HCT116 (cell line): ENCODE measurements around the gene ASXL2. TPM values are rescaled to one million over a fixed set of nuclear protein-coding genes. Genes with fewer than 3 reads are reported as not detected.

ENCODE experiments used
- ATAC-seq: fragments of 200-7000 bp; cut with Tn5 transposase; 2 replicates; pipeline ENCODE4 v1.9.1; 2020; ENCODE audit warnings: mild to moderate bottlenecking, moderate library complexity
- BruUV-seq: library from RNA; stranded (reverse); fragments of 400-500 nt; replicated peaks from 2 replicates; lab custom pipeline; 2021; lab: Mats Ljungman, UMichigan
- CTCF ChIA-PET: fragments of 300-600 bp; sonication (Branson Sonifier 250); formaldehyde crosslinking; loops from one replicate; lab custom pipeline; 2021; ENCODE audit warnings: antibody characterized with exemption; lab: Charles Lee
- POLR2A ChIA-PET: fragments of 300-600, 350-600 bp; sonication (Branson Sonifier 250); formaldehyde crosslinking; loops from one replicate; lab custom pipeline; 2021; ENCODE audit warnings: antibody characterized with exemption; lab: Charles Lee
- RAD21 ChIA-PET, 2 experiments: fragments of 300-600 bp; sonication (Branson Sonifier 250); formaldehyde crosslinking; loops; one replicate each; lab custom pipeline; 2023; ENCODE audit warnings: low total read pairs in 2 of 2; ENCODE audit not compliant: uncharacterized antibody in 2 of 2, unreplicated experiment in 2 of 2, low non-redundant PET in 1 of 2; lab: Charles Lee
- DNase-seq: peaks from one replicate; pipeline ENCODE4 v3.0.0-alpha.2; 2010; ENCODE audit warnings: low read depth, low spot score
- H2AFZ ChIP-seq: fragments of 200-600 bp; shearing (Covaris generic), sonication (generic); 2 replicates; pipeline ENCODE4 v1.6.1; 2017; ENCODE audit warnings: low read depth, mixed run types, mixed read lengths, antibody characterized with exemption, low read length; ENCODE audit not compliant: poor library complexity, severe bottlenecking
- H3K27ac ChIP-seq: 2 replicates; pipeline ENCODE4 v1.5.1; 2012; ENCODE audit warnings: low read depth, low read length
- H3K27me3 ChIP-seq: fragments of 200-600 bp; sonication (generic); 2 replicates; pipeline ENCODE4 v1.6.1; 2016; ENCODE audit warnings: mixed run types, low read length, mixed read lengths; ENCODE audit not compliant: insufficient read depth
- H3K36me3 ChIP-seq, 2 experiments: fragments of 200-500 bp in 1 of 2; fragments of 200-600 bp in 1 of 2; sonication (Bioruptor generic) in 1 of 2; sonication (generic) in 1 of 2; 2 replicates each; pipeline versions ENCODE4 v1.5.1 to v1.6.1; 2014 to 2016; ENCODE audit warnings: low read length in 2 of 2, inconsistent platforms in 1 of 2, mixed read lengths in 1 of 2, mixed run types in 1 of 2; ENCODE audit not compliant: insufficient read depth in 2 of 2, control insufficient read depth in 1 of 2
- H3K4me1 ChIP-seq, 2 experiments: fragments of 200-600 bp in 1 of 2; sonication (generic) in 1 of 2; 2 replicates each; pipeline versions ENCODE4 v1.5.1 to v1.6.1; 2012 to 2017; ENCODE audit warnings: low read length in 2 of 2, inconsistent platforms in 1 of 2, mild to moderate bottlenecking in 1 of 2, mixed read lengths in 1 of 2, mixed run types in 1 of 2, moderate library complexity in 1 of 2; ENCODE audit not compliant: insufficient read depth in 2 of 2, control insufficient read depth in 1 of 2
- H3K4me2 ChIP-seq: fragments of 200-600 bp; sonication (generic); 2 replicates; pipeline ENCODE4 v1.6.1; 2017; ENCODE audit warnings: mixed run types, low read length, mixed read lengths
- H3K4me3 ChIP-seq, 2 experiments: fragments of 200-600 bp in 1 of 2; sonication (generic) in 1 of 2; replicated peaks in 1 of 2; 2 replicates each; pipeline ENCODE4 v1.5.1; 2011 to 2016; ENCODE audit warnings: low read length in 2 of 2, control low read depth in 1 of 2, low read depth in 1 of 2, mild to moderate bottlenecking in 1 of 2, mixed read lengths in 1 of 2, mixed run types in 1 of 2
- H3K79me2 ChIP-seq: fragments of 200-600 bp; sonication (generic); 2 replicates; pipeline ENCODE4 v1.6.1; 2017; ENCODE audit warnings: mild to moderate bottlenecking, mixed run types, low read length, moderate library complexity, mixed read lengths; ENCODE audit not compliant: insufficient read depth
- H3K9ac ChIP-seq: fragments of 200-600 bp; sonication (generic); 2 replicates; pipeline ENCODE4 v1.6.1; 2016; ENCODE audit warnings: low read length, mixed read lengths
- H3K9me2 ChIP-seq: fragments of 200-600 bp; sonication (generic), shearing (Covaris generic); 2 replicates; pipeline ENCODE4 v1.6.1; 2017; ENCODE audit warnings: mixed run types, mild to moderate bottlenecking, moderate library complexity; ENCODE audit not compliant: insufficient read depth
- H3K9me3 ChIP-seq, 2 experiments: fragments of 200-500 bp in 1 of 2; fragments of 200-600 bp in 1 of 2; sonication (Bioruptor generic) in 1 of 2; sonication (generic) in 1 of 2; 2 replicates each; pipeline ENCODE4 v1.6.1; 2014 to 2017; ENCODE audit warnings: low read length in 2 of 2, mixed read lengths in 2 of 2, inconsistent platforms in 1 of 2, low read depth in 1 of 2, mild to moderate bottlenecking in 1 of 2, mixed run types in 1 of 2, moderate library complexity in 1 of 2; ENCODE audit not compliant: control insufficient read depth in 1 of 2, insufficient read depth in 1 of 2
- H4K20me1 ChIP-seq: fragments of 200-600 bp; sonication (generic), shearing (Covaris generic); 2 replicates; pipeline ENCODE4 v1.6.1; 2017; ENCODE audit warnings: mixed run types, mild to moderate bottlenecking, moderate library complexity; ENCODE audit not compliant: insufficient read depth
- CEBPB ChIP-seq: IDR thresholded peaks from 2 replicates; pipeline ENCODE4 v1.6.1; 2012; ENCODE audit warnings: low read depth
- ELF1 ChIP-seq: IDR thresholded peaks from 2 replicates; pipeline ENCODE4 v1.6.1; 2012; ENCODE audit warnings: low read depth, borderline replicate concordance
- EZH2phosphoT487 ChIP-seq: fragments of 200-600 bp; IDR thresholded peaks from 2 replicates; pipeline ENCODE4 v1.6.1; 2018; ENCODE audit warnings: antibody characterized with exemption, borderline replicate concordance
- POLR2AphosphoS5 ChIP-seq: IDR thresholded peaks from 2 replicates; pipeline ENCODE4 v1.6.1; 2011; ENCODE audit warnings: mild to moderate bottlenecking, low read depth, low read length, moderate library complexity
- SIN3A ChIP-seq: IDR thresholded peaks from 2 replicates; pipeline ENCODE4 v1.6.1; 2012; ENCODE audit warnings: low read depth
- TCF7L2 ChIP-seq: IDR thresholded peaks from 2 replicates; pipeline ENCODE4 v1.7.0; 2011; ENCODE audit warnings: borderline replicate concordance, inconsistent platforms; ENCODE audit not compliant: insufficient read depth, insufficient read length; ENCODE audit errors: extremely low read depth
- YY1 ChIP-seq: IDR thresholded peaks from 2 replicates; pipeline ENCODE4 v1.6.1; 2011; ENCODE audit warnings: low read length, low read depth, moderate library complexity, mild to moderate bottlenecking; ENCODE audit not compliant: insufficient replicate concordance; ENCODE audit errors: extremely low read depth
- ZFX ChIP-seq: fragments of 450-650 bp; IDR thresholded peaks from 2 replicates; pipeline ENCODE4 v1.6.1; 2017
- intact Hi-C: fragments of 100-400 bp; cut with micrococcal nuclease; formaldehyde crosslinking; loops from 2 replicates; pipeline ENCODE4 v1.10.0; 2022
- total RNA-seq: library from RNA; stranded (reverse); gene quantifications from one replicate; pipeline ENCODE4 v1.2.1, GENCODE V29; 2021; ENCODE audit not compliant: unreplicated experiment
- TF ChIP-seq, protein P1 (sequence below): IDR thresholded peaks from 2 replicates; pipeline ENCODE4 v1.6.1; 2012
- TF ChIP-seq, protein P2 (sequence below): IDR thresholded peaks from 2 replicates; pipeline ENCODE4 v1.6.1; 2011; ENCODE audit warnings: mild to moderate bottlenecking, low read length, moderate library complexity; ENCODE audit not compliant: insufficient replicate concordance; ENCODE audit errors: extremely low read depth

The ASXL2 gene
- total RNA-seq, 1 experiment from 2014 or later: 29.2 TPM

DNA sequence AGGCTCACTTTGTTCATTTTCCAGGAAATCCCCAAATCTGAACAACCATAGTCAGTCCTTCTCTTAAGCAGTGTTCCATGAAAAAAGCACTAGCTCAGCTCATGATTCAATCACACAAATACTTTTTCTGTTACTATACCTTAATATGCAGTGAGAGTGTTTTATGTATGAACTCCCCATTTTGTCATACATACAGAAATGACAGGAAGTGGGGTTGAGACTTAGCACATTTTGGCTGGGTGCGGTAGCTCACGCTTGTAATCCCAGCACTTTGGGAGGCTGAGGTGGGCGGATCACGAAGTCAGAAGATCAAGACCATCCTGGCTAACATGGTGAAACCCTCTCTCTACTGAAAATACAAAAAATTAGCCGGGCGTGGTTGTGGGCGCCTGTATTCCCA is 149.7 kb downstream of the ASXL2 start:
- POLR2A ChIA-PET: no interaction called here
- H3K9ac ChIP-seq: no peak overlapping the region
- no peaks in the 10 kb centered on the region for H3K9me2 ChIP-seq
- RAD21 ChIA-PET: no interaction called here
- no peak for DNase-seq
- CTCF ChIA-PET: no interaction called here
- H3K4me1 ChIP-seq: no peaks in the 10 kb centered on the region
- H3K27ac ChIP-seq: no peak overlapping the region
- no peak overlapping the region for H2AFZ ChIP-seq
- H3K9me3 ChIP-seq: no peaks in the 10 kb centered on the region
- no TSS peak for BruUV-seq
- H3K36me3 ChIP-seq: no peaks in the 10 kb centered on the region
- no peak overlapping the region for H3K4me2 ChIP-seq
- no peaks in the 10 kb centered on the region for H4K20me1 ChIP-seq
- no peak for ATAC-seq
- intact Hi-C loops: no loop called here
- no peak overlapping the region for H3K4me3 ChIP-seq
- TF ChIP-seq EZH2phosphoT487 (no peak), SIN3A (no peak), POLR2AphosphoS5 (no peak), CEBPB (no peak), TCF7L2 (no peak), ELF1 (no peak), ZFX (no peak), YY1 (no peak)
- TF ChIP-seq, protein P1, sequence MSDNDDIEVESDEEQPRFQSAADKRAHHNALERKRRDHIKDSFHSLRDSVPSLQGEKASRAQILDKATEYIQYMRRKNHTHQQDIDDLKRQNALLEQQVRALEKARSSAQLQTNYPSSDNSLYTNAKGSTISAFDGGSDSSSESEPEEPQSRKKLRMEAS: no peak
- TF ChIP-seq, protein P2, sequence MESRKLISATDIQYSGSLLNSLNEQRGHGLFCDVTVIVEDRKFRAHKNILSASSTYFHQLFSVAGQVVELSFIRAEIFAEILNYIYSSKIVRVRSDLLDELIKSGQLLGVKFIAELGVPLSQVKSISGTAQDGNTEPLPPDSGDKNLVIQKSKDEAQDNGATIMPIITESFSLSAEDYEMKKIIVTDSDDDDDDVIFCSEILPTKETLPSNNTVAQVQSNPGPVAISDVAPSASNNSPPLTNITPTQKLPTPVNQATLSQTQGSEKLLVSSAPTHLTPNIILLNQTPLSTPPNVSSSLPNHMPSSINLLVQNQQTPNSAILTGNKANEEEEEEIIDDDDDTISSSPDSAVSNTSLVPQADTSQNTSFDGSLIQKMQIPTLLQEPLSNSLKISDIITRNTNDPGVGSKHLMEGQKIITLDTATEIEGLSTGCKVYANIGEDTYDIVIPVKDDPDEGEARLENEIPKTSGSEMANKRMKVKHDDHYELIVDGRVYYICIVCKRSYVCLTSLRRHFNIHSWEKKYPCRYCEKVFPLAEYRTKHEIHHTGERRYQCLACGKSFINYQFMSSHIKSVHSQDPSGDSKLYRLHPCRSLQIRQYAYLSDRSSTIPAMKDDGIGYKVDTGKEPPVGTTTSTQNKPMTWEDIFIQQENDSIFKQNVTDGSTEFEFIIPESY: no peak
- TF ChIP-seq, all 23 proteins: peak for 0
- H3K27me3 ChIP-seq: no peaks in the 10 kb centered on the region
- no peaks in the 10 kb centered on the region for H3K79me2 ChIP-seq
